Cardiac muscle cell (in vitro differentiated cells and primary cell): Measurements from ENCODE around the gene VGLL4. TPM values are rescaled to one million over a fixed set of nuclear protein-coding genes. Genes with fewer than 3 reads are reported as not detected.
"Not testable (repeated sequence)": the region's sequence is repeated elsewhere in the genome, so short reads cannot be mapped to it uniquely, and the experiment has no call there.

Experiments used
- DNase-seq, 2 donors: peaks; one replicate each; pipeline versions ENCODE4 v3.0.0 to v3.0.0-alpha.2; 2010 to 2017; ENCODE audit warnings: low read depth in 1 of 2, low spot score in 1 of 2
- H3K27ac ChIP-seq: fragments of 200-600 bp; sonication (generic); 2 replicates; pipeline ENCODE4 v1.5.1; 2016
- H3K27me3 ChIP-seq: fragments of 200-600 bp; sonication (generic); 2 replicates; pipeline ENCODE4 v1.6.0; 2016; ENCODE audit warnings: control low read depth
- H3K36me3 ChIP-seq: fragments of 200-600 bp; sonication (generic); 2 replicates; pipeline ENCODE4 v1.5.1; 2016; ENCODE audit warnings: control low read depth
- H3K4me1 ChIP-seq: fragments of 200-600 bp; sonication (generic); 2 replicates; pipeline ENCODE4 v1.8.1; 2017; ENCODE audit warnings: low read depth, mild to moderate bottlenecking, mixed run types
- H3K4me3 ChIP-seq: fragments of 200-600 bp; sonication (generic); 2 replicates; pipeline ENCODE4 v1.5.1; 2016; ENCODE audit warnings: mild to moderate bottlenecking
- H3K9me3 ChIP-seq: fragments of 200-600 bp; sonication (generic); 2 replicates; pipeline ENCODE4 v1.5.1; 2017; ENCODE audit warnings: low read depth, mild to moderate bottlenecking, control low read depth
- CTCF ChIP-seq: IDR thresholded peaks from 2 replicates; pipeline ENCODE4 v1.5.1; 2012; ENCODE audit warnings: low read depth, mild to moderate bottlenecking, low read length
- polyA plus RNA-seq: library from polyadenylated mRNA; unstranded; fragments of >200 nt; fragmentation: Nextera tagmentation; extraction: Ambion mirVana; gene quantifications from 2 replicates; pipeline ENCODE4 v1.2.1, GENCODE V29; 2016
- total RNA-seq: library from RNA; depleted of rRNA; stranded (reverse); fragments of >200 nt; gene quantifications from 2 replicates; pipeline ENCODE4 v1.2.3, GENCODE V29; 2016

VGLL4 gene
- total and polyA plus RNA-seq, 2 experiments from 2014 or later: 62.9 to 147 TPM

DNA sequence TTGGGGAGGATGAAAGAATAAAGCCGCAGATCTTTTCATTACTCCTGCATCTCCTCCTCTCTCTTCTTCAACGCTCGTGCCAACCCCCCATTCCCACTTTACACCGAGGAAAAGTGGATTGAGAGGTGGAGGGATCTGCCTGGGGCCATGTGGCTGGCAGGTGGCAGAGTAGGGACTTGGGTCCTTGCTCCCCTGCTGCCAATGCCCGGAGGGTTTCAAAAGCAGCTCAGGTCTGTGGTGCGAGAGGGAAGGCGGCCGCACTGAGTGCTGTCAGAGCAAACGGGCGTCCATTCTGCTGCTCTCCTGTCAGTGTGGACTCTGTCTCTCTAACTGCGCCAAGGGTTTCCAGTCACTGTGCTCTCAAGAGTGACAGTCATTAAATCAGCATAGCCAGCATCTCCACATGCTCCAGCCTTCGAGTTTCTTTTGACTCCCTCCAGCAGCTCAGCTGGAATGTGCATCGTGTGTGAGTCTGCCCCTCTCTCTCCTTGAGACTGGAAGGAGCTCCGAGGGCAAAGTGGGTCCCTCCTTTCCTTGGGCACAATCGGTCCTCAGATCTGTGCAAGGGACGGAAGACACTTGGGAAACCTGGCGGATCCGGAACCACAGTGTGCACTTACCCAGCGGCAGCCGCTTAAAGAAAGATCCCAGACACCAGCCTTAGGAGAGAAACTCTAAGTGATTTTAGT lies 68.6 kb downstream of the VGLL4 start:
- H3K9me3 ChIP-seq: no peaks in the 10 kb centered on the region
- no peak overlapping the region for H3K4me3 ChIP-seq
- H3K27ac ChIP-seq: peak overlapping the region; percentile 55
- peaks cover 3% of the 10 kb centered on the region for H3K4me1 ChIP-seq
- H3K36me3 ChIP-seq: peaks cover 2% of the 10 kb centered on the region
- H3K27me3 ChIP-seq: no peaks in the 10 kb centered on the region
- TF ChIP-seq CTCF: no peak
- no peak for DNase-seq

GRCh38 chr3:11572660-11573059 lies 71.1 kb downstream of the VGLL4 start:
- H3K4me1 ChIP-seq, H3K27ac ChIP-seq, H3K9me3 ChIP-seq: not testable (repeated sequence)

DNA sequence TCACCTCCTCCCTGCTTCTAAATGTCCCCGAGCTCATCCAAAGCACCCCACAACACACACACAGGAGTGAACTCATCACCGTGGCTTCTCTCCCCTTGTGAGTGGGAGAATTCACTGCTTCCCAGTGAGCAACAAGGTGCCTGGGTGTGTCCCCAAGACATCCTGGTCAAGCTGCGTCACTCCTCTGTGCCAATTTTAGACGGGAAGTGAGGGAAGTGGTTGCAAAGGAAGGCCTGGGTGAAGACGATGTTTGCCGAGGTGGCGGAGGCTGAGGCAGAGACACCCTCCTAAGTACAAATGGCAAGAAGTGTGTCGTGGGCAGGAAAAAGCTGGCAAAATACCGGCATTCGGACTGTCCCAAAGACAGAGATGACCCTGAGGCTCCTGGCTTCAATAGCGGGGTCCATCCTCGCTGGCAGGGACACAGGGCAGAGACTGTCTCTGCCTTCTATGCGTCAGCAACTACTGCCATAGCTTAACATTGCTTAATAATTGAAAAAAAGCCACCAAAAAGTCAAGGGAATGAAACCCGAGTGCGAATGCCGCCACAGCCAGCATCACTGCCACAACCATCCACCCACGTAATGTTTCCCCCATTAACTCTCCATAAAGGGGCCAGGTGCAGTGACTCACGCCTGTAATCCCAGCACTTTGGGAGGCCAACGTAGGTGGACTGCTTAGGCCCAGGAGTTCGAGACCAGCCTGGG lies 72.8 kb downstream of the VGLL4 start:
- H3K27me3 ChIP-seq: no peaks in the 10 kb centered on the region
- no peaks in the 10 kb centered on the region for H3K9me3 ChIP-seq
- no peak for TF ChIP-seq CTCF
- H3K4me3 ChIP-seq: no peak overlapping the region
- no peak overlapping the region for H3K27ac ChIP-seq
- no peaks in the 10 kb centered on the region for H3K4me1 ChIP-seq
- DNase-seq: peak in 1 of 2 donors; percentile 26
- peaks cover 6% of the 10 kb centered on the region for H3K36me3 ChIP-seq

More at GRCh38 chr3:11572660-11573059, 71.1 kb downstream of the VGLL4 start:
- not testable (repeated sequence) for H3K27me3 ChIP-seq, DNase-seq, H3K36me3 ChIP-seq, H3K4me3 ChIP-seq

- DNase-seq: no peak
- Histone ChIP-seq H3K9me3 (no peaks in the 10 kb centered on the region), H3K4me1 (no peaks in the 10 kb centered on the region), H3K27ac (no peak overlapping the region), H3K27me3 (no peaks in the 10 kb centered on the region), H3K4me3 (no peak overlapping the region), H3K36me3 (peaks cover 6% of the 10 kb centered on the region)
- TF ChIP-seq CTCF: no peak
Measured at GRCh38 chr3:11570251-11570650, 73.5 kb downstream of the VGLL4 start.

DNA sequence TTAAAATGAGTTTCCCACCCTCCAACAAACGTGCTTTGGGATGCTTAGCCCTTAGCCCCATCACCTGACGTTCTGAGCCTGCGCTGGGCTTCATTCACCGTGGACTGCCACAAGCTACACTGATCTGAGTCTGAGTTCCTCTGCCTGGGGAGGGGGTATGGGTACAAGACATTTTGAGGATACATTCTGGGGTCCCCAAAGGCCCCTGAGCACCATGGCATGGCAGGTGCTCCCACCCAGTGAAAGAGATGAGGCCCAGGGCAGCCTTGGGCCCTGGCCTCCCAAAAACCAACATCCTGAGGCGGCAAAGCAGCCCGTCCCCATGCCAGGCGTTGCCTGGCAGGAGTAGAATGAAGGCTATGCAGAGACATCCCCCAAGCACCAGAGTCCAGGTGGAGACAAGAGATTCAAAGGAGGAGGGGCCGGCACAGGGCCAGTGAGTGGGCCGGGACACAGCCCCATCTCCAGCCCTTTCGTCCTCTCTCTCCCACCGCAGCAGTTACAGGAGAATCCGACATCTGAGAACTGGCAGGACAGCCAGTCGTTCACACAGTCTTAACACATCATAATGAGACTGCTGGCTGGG lies 74.5 kb downstream of the VGLL4 start:
- no peak for TF ChIP-seq CTCF
- Histone ChIP-seq H3K27me3 (no peaks in the 10 kb centered on the region), H3K9me3 (no peaks in the 10 kb centered on the region), H3K4me1 (no peaks in the 10 kb centered on the region), H3K27ac (no peak overlapping the region), H3K36me3 (peaks cover 8% of the 10 kb centered on the region), H3K4me3 (no peak overlapping the region)
- DNase-seq: no peak
